Loucy (cell line): ENCODE data around the gene OR2A2.

ENCODE experiments used
- H2AFZ ChIP-seq: fragments of 200-600 bp; sonication (generic); 2 replicates; pipeline ENCODE4 v1.6.0; 2016; ENCODE audit warnings: antibody characterized with exemption, mild to moderate bottlenecking, low read length, moderate library complexity
- H3F3A ChIP-seq: fragments of 200-600 bp; 2 replicates; pipeline ENCODE4 v1.6.0; 2016; ENCODE audit warnings: antibody characterized with exemption, low read depth, mild to moderate bottlenecking
- H3K27me3 ChIP-seq: fragments of 200-600 bp; sonication (generic); 2 replicates; pipeline ENCODE4 v1.6.1; 2014; ENCODE audit warnings: low read length, mild to moderate bottlenecking; ENCODE audit not compliant: insufficient read depth, poor library complexity, severe bottlenecking
- H3K36me3 ChIP-seq: fragments of 200-600 bp; sonication (generic); 2 replicates; pipeline ENCODE4 v1.6.1; 2016; ENCODE audit warnings: low read length; ENCODE audit not compliant: insufficient read depth
- H3K4me1 ChIP-seq: fragments of 200-600 bp; sonication (generic); 2 replicates; pipeline ENCODE4 v1.5.1; 2014; ENCODE audit warnings: low read length, mild to moderate bottlenecking; ENCODE audit not compliant: insufficient read depth, poor library complexity, severe bottlenecking
- H3K4me2 ChIP-seq: fragments of 200-600 bp; sonication (generic); 2 replicates; pipeline ENCODE4 v1.6.0; 2014; ENCODE audit warnings: antibody characterized with exemption, low read length, low read depth, mild to moderate bottlenecking; ENCODE audit not compliant: poor library complexity, severe bottlenecking
- H3K4me3 ChIP-seq: fragments of 200-600 bp; sonication (generic); 2 replicates; pipeline ENCODE4 v1.5.1; 2014; ENCODE audit warnings: low read length, mild to moderate bottlenecking, mixed read lengths; ENCODE audit not compliant: poor library complexity, severe bottlenecking
- H3K79me2 ChIP-seq: fragments of 200-600 bp; sonication (generic); 2 replicates; pipeline ENCODE4 v1.6.1; 2014; ENCODE audit warnings: low read length; ENCODE audit not compliant: insufficient read depth
- H3K9ac ChIP-seq: fragments of 200-600 bp; sonication (generic); 2 replicates; pipeline ENCODE4 v1.6.0; 2014; ENCODE audit warnings: mild to moderate bottlenecking, low read depth, low read length, moderate library complexity; ENCODE audit not compliant: poor library complexity, severe bottlenecking
- H3K9me2 ChIP-seq: fragments of 200-600 bp; sonication (generic); replicated peaks from 2 replicates; pipeline ENCODE4 v1.6.1; 2016; ENCODE audit warnings: low read depth, low read length, mixed read lengths
- H3K9me3 ChIP-seq: fragments of 200-600 bp; sonication (generic); 2 replicates; pipeline ENCODE4 v1.6.1; 2014; ENCODE audit warnings: mild to moderate bottlenecking, antibody characterized with exemption, low read length, low read depth; ENCODE audit not compliant: insufficient read depth
- H4K20me1 ChIP-seq: fragments of 200-600 bp; sonication (generic); 2 replicates; pipeline ENCODE4 v1.6.0; 2014; ENCODE audit warnings: antibody characterized with exemption, low read length, mild to moderate bottlenecking; ENCODE audit not compliant: insufficient read depth, poor library complexity, severe bottlenecking
- CTCF ChIP-seq: fragments of 200-600 bp; sonication (generic); conservative IDR thresholded peaks from 2 replicates; pipeline ENCODE4 v1.5.1; 2014; ENCODE audit warnings: mild to moderate bottlenecking, antibody characterized with exemption, low read length
- EZH2phosphoT487 ChIP-seq: fragments of 200-600 bp; IDR thresholded peaks from 2 replicates; pipeline ENCODE4 v1.6.1; 2018; ENCODE audit warnings: antibody characterized with exemption, mild to moderate bottlenecking, moderate library complexity, borderline replicate concordance

OR2A2 gene

GRCh38 chr7:144109283-144109682 is at the start of gene OR2A2:
Gene OR2A2 (plus strand): TSS chr7:144109583. CDS start chr7:144109583, 0 bp downstream.
- H3K79me2 ChIP-seq = no peaks in the 10 kb centered on the region
- H3K9ac ChIP-seq = no peak within 1 kb of the TSS
- no peak within 1 kb of the TSS for H2AFZ ChIP-seq
- no peaks in the 10 kb centered on the region for H3K9me3 ChIP-seq
- no peaks in the 10 kb centered on the region for H3F3A ChIP-seq
- H4K20me1 ChIP-seq = no peaks in the 10 kb centered on the region
- no peak within 1 kb of the TSS for H3K4me2 ChIP-seq
- H3K4me3 ChIP-seq = no peak within 1 kb of the TSS
- no peaks in the 10 kb centered on the region for H3K27me3 ChIP-seq
- TF ChIP-seq CTCF = no peak
- no peak for TF ChIP-seq EZH2phosphoT487
- no peaks in the 10 kb centered on the region for H3K4me1 ChIP-seq
- H3K36me3 ChIP-seq = no peaks in the 10 kb centered on the region
- H3K9me2 ChIP-seq = no peaks in the 10 kb centered on the region

- TF ChIP-seq EZH2phosphoT487 (no peak), CTCF (peak; percentile 69)
- no peaks in the 10 kb centered on the region for H3K9me2 ChIP-seq
- no peak overlapping the region for H3K9ac ChIP-seq
- H3K27me3 ChIP-seq = no peaks in the 10 kb centered on the region
- H2AFZ ChIP-seq = no peak overlapping the region
- H3K4me1 ChIP-seq = no peaks in the 10 kb centered on the region
- H3K36me3 ChIP-seq = no peaks in the 10 kb centered on the region
- no peak overlapping the region for H3K4me2 ChIP-seq
- no peaks in the 10 kb centered on the region for H4K20me1 ChIP-seq
- H3K4me3 ChIP-seq = no peak overlapping the region
- no peaks in the 10 kb centered on the region for H3F3A ChIP-seq
- no peaks in the 10 kb centered on the region for H3K9me3 ChIP-seq
- no peaks in the 10 kb centered on the region for H3K79me2 ChIP-seq
Observed at GRCh38 chr7:144063710-144064109, 45.7 kb upstream of the OR2A2 start.

GRCh38 chr7:144069511-144069910 is 39.9 kb upstream of the OR2A2 start, which contains the start of gene OR2A25:
Gene OR2A25 (plus strand): TSS chr7:144069811. CDS start chr7:144074220, 4,409 bp downstream.
- Histone ChIP-seq H3F3A (no peaks in the 10 kb centered on the region), H3K4me1 (no peaks in the 10 kb centered on the region), H2AFZ (no peak within 1 kb of the TSS), H3K27me3 (no peaks in the 10 kb centered on the region), H3K4me2 (no peak within 1 kb of the TSS), H3K9me3 (no peaks in the 10 kb centered on the region), H3K9me2 (no peaks in the 10 kb centered on the region), H3K36me3 (no peaks in the 10 kb centered on the region), H3K4me3 (no peak within 1 kb of the TSS), H3K79me2 (no peaks in the 10 kb centered on the region), H4K20me1 (no peaks in the 10 kb centered on the region), H3K9ac (no peak within 1 kb of the TSS)
- TF ChIP-seq CTCF (no peak), EZH2phosphoT487 (no peak)
